Measurements from ENCODE around the gene STRC. TPM values are rescaled to one million over a fixed set of nuclear protein-coding genes. Genes with fewer than 3 reads are reported as not detected.
"Not testable (repeated sequence)": the region's sequence is repeated elsewhere in the genome, so short reads cannot be mapped to it uniquely, and the experiment has no call there.

The STRC gene
- total RNA-seq, 1 experiment from 2014 or later = 0.61 TPM

DNA sequence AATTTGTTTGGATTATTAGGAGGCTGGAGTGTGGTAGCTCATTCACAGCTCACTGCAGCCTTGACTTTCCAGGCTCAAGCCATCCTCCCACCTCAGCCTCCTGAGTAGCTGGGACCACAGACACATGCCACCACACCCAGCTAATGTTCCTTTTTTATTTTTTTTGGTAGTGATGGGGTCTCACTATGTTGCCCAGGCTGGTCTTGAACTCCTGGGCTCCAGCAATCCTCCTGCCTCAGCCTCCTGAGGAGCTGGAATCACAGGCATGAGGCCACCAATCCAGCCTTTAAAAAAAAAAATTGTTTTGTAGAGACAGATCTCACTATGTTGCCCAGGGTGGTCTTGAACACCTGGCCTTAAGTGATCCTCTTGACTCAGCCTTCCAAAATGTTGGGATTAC lies 8.3 kb upstream of the STRC start:
- not testable (repeated sequence) for H3K27ac ChIP-seq (ENCODE audit: insufficient read length, low read depth, low read length); H4K20me1 ChIP-seq (ENCODE audit: control insufficient read depth, insufficient read depth, insufficient read length); H3K23me2 ChIP-seq (ENCODE audit: insufficient read length, low read depth, low read length, poor library complexity, severe bottlenecking); H3K79me2 ChIP-seq (ENCODE audit: insufficient read depth, low read length); H3K4me3 Mint-ChIP-seq; H3K27me3 ChIP-seq (ENCODE audit: insufficient read depth, low read length); H3K9me3 ChIP-seq (ENCODE audit: control insufficient read depth, low read depth, low read length); H3K9me3 Mint-ChIP-seq; H3K27ac Mint-ChIP-seq; H4K5ac ChIP-seq (ENCODE audit: insufficient read length, low read depth, low read length); H2AFZ ChIP-seq (ENCODE audit: low read length); H3K23ac ChIP-seq (ENCODE audit: insufficient read length, low read depth, low read length); H2BK12ac ChIP-seq (ENCODE audit: insufficient read length, low read depth, low read length); H3K79me1 ChIP-seq (ENCODE audit: insufficient read depth, low read depth, low read length, poor library complexity, severe bottlenecking); H3K4me2 ChIP-seq (ENCODE audit: insufficient read depth, insufficient read length, low read length); H3K14ac ChIP-seq (ENCODE audit: insufficient read depth, low read length); H3K18ac ChIP-seq (ENCODE audit: insufficient read length, low read depth, low read length); H3K4me1 Mint-ChIP-seq; H2BK15ac ChIP-seq (ENCODE audit: low read depth, low read length); H4K8ac ChIP-seq (replicated peaks; ENCODE audit: insufficient read length, low read depth, low read length); H2BK20ac ChIP-seq (ENCODE audit: low read depth, low read length, poor library complexity, severe bottlenecking); DNase-seq; H3K27me3 Mint-ChIP-seq (ENCODE audit: low read depth); H2AK5ac ChIP-seq (ENCODE audit: insufficient read length, low read length); H3K56ac ChIP-seq (ENCODE audit: insufficient read length, low read depth, low read length); H3K36me3 Mint-ChIP-seq (ENCODE audit: insufficient read depth in 1 of 3, low read depth in 3 of 3); H4K91ac ChIP-seq (ENCODE audit: insufficient read length, low read depth, low read length); H3K4ac ChIP-seq (ENCODE audit: low read depth, low read length); H2BK120ac ChIP-seq (ENCODE audit: low read depth, low read length, poor library complexity, severe bottlenecking); H3K9ac ChIP-seq (ENCODE audit: extremely low read depth, insufficient read length, low read length); H3T11ph ChIP-seq (ENCODE audit: low read length); H3K4me1 ChIP-seq (ENCODE audit: insufficient read depth, low read length); H2BK5ac ChIP-seq (ENCODE audit: insufficient read length, low read length)

All from H9 (cell line).